GM12878 (cell line): ENCODE results near the gene KBTBD3. TPM values are rescaled to one million over a fixed set of nuclear protein-coding genes. Genes with fewer than 3 reads are reported as not detected.
"Not testable (repeated sequence)": the region's sequence is repeated elsewhere in the genome, so short reads cannot be mapped to it uniquely, and the experiment has no call there.

Experiments
- ATAC-seq: fragments of 200-7000 bp; cut with Tn5 transposase; 3 replicates; pipeline ENCODE4 v1.9.1; 2020; ENCODE audit warnings: mild to moderate bottlenecking, moderate library complexity
- BruUV-seq: library from RNA; stranded (reverse); fragments of 400-500 nt; replicated peaks from 2 replicates; lab custom pipeline; 2021; lab: Mats Ljungman, UMichigan
- CTCF ChIA-PET: fragments of 300-600 bp; sonication (Branson Sonifier 250); formaldehyde crosslinking; extraction: SDS; loops from one replicate; lab custom pipeline; 2021; ENCODE audit warnings: inconsistent platforms; lab: Yijun Ruan, JAX
- POLR2A ChIA-PET: fragments of 350-600 bp; formaldehyde crosslinking; extraction: SDS; loops from one replicate; lab custom pipeline; 2021; ENCODE audit warnings: inconsistent platforms; lab: Charles Lee
- RAD21 ChIA-PET: fragments of 300-600 bp; sonication (Branson Sonifier 250); formaldehyde crosslinking; loops from one replicate; lab custom pipeline; 2023; ENCODE audit warnings: antibody characterized with exemption; ENCODE audit not compliant: unreplicated experiment; lab: Charles Lee
- SMC1A ChIA-PET: fragments of 300-600 bp; sonication (Branson Sonifier 250); formaldehyde crosslinking; loops from one replicate; lab custom pipeline; 2023; ENCODE audit not compliant: unreplicated experiment, uncharacterized antibody; lab: Charles Lee
- DNase-seq: peaks from one replicate; pipeline ENCODE4 v3.0.0-alpha.2; 2011; ENCODE audit warnings: low read depth, low spot score
- FAIRE-seq: peaks from 3 replicates; lab custom pipeline; 2011; peaks lifted over from hg19 to GRCh38; lab: Jason Lieb, UNC
- H2AFZ ChIP-seq: 2 replicates; pipeline ENCODE4 v1.6.0; 2011; ENCODE audit warnings: low read depth, low read length, control low read depth; ENCODE audit not compliant: control insufficient read depth
- H3K27ac ChIP-seq: 2 replicates; pipeline ENCODE4 v1.5.1; 2011; ENCODE audit warnings: control low read depth; ENCODE audit not compliant: control insufficient read depth, insufficient read depth
- H3K27me3 ChIP-seq, 2 experiments: replicated peaks in 1 of 2; 2 replicates each; pipeline versions ENCODE4 v1.6.0 to v1.6.1; 2011; ENCODE audit warnings: low read length in 1 of 2; ENCODE audit not compliant: control insufficient read depth in 2 of 2, insufficient read depth in 2 of 2
- H3K36me3 ChIP-seq, 2 experiments: 2 replicates each; pipeline ENCODE4 v1.5.1; 2011; ENCODE audit warnings: low read length in 1 of 2; ENCODE audit not compliant: control insufficient read depth in 2 of 2, insufficient read depth in 2 of 2
- H3K4me1 ChIP-seq: 2 replicates; pipeline ENCODE4 v1.6.1; 2011; ENCODE audit warnings: mild to moderate bottlenecking, low read length, moderate library complexity, mixed read lengths; ENCODE audit not compliant: control insufficient read depth, insufficient read depth
- H3K4me2 ChIP-seq: 2 replicates; pipeline ENCODE4 v1.6.0; 2011; ENCODE audit warnings: control low read depth; ENCODE audit not compliant: control insufficient read depth, insufficient read depth
- H3K4me3 ChIP-seq: fragments of 200-600 bp; sonication (generic); 2 replicates; pipeline ENCODE4 v1.5.1; 2016
- H3K79me2 ChIP-seq: 2 replicates; pipeline ENCODE4 v1.6.0; 2011; ENCODE audit warnings: low read length; ENCODE audit not compliant: control insufficient read depth, insufficient read depth
- H3K9ac ChIP-seq: 2 replicates; pipeline ENCODE4 v1.8.0; 2011; ENCODE audit warnings: low read length, control low read depth, mixed read lengths; ENCODE audit not compliant: control insufficient read depth, insufficient read depth
- H3K9me3 ChIP-seq: replicated peaks from 3 replicates; pipeline ENCODE4 v1.5.1; 2011; ENCODE audit warnings: mild to moderate bottlenecking, low read length; ENCODE audit not compliant: control insufficient read depth, insufficient read depth
- H4K20me1 ChIP-seq: 2 replicates; pipeline ENCODE4 v1.6.0; 2011; ENCODE audit not compliant: control insufficient read depth, insufficient read depth
- CBX3 ChIP-seq: fragments of 200-600 bp; sonication (generic); IDR thresholded peaks from 2 replicates; pipeline ENCODE4 v1.6.1; 2016; ENCODE audit warnings: low read depth, borderline replicate concordance
- ETV6 ChIP-seq, 2 experiments: fragments of 450-650 bp in 1 of 2; IDR thresholded peaks in 1 of 2; conservative IDR thresholded peaks in 1 of 2; 2 replicates each; pipeline ENCODE4 v1.6.1; 2014; ENCODE audit warnings: antibody characterized with exemption in 1 of 2, borderline replicate concordance in 1 of 2, low read depth in 1 of 2, mild to moderate bottlenecking in 1 of 2, moderate library complexity in 1 of 2
- HDGF ChIP-seq: fragments of 450-650 bp; IDR thresholded peaks from 2 replicates; pipeline ENCODE4 v1.6.1; 2016; ENCODE audit warnings: antibody characterized with exemption
- WGBS: methylation state at CpG from one replicate; pipeline ENCODE4 v1.1.6; 2016; ENCODE audit warnings: low lambda C conversion rate; ENCODE audit not compliant: insufficient replicate concordance, insufficient coverage; ENCODE audit errors: missing lambda C conversion rate; 5-methylcytosine and 5-hydroxymethylcytosine counted together
- in situ Hi-C: fragments of 300-500 bp; cut with MboI; formaldehyde crosslinking; loops from 9 replicates; pipeline ENCODE4 v1.14.3; 2018; ENCODE audit warnings: mixed read lengths
- intact Hi-C: fragments of 100-400 bp; cut with micrococcal nuclease; formaldehyde crosslinking; loops from one replicate; pipeline ENCODE4 v1.14.2; 2022; ENCODE audit not compliant: unreplicated experiment
- polyA plus RNA-seq, 11 experiments: library from polyadenylated mRNA; depleted of rRNA in 4 of 11; unstranded in 6 of 11; stranded (reverse) in 5 of 11; fragments of >200 nt; fragmentation: Nextera tagmentation in 4 of 11; fragmentation: Illumina TruSeq in 1 of 11; extraction: Ambion mirVana in 4 of 11; extraction: Trizol in 1 of 11; gene quantifications; 1 replicate in 1 of 11; 2 replicates in 10 of 11; pipeline versions ENCODE4 v1.2.1 to v1.2.3, GENCODE V29; 2011 to 2016; ENCODE audit warnings: inconsistent platforms in 2 of 11, missing spikeins in 2 of 11, low read depth in 1 of 11
- total RNA-seq, 4 experiments: library from RNA; depleted of rRNA in 3 of 4; stranded (reverse); fragments of >200 nt in 3 of 4; fragmentation: Illumina TruSeq in 1 of 4; extraction: Trizol in 1 of 4; gene quantifications; 2 replicates each; pipeline versions ENCODE4 v1.2.1 to v1.2.3, GENCODE V29; 2013 to 2021

Gene KBTBD3
- total and polyA plus RNA-seq, 10 of the 15 experiments (the other 5 are each of a cell fraction or from before 2014, with no cell fraction given): 1.9 to 18.1 (median 8.4) TPM

DNA sequence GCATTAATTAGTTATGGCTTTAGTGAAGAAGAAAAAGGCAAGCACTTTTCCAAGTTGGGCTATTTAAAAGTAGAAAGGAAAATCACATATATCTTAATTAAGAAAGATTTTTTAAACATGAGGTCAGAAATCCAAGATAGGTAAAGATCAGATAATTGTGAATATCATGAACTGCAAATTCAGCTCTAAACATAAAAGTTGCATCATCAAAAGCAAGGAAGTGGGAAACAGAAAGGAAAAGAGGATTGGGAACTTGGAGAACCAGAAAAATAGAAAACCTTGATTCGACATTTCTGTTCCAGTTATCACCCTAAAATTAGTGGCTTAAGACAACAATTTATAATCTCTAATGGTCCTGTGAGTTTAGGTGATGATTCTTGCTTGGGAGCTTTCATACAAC, 17.5 kb downstream of the KBTBD3 start:
- Histone ChIP-seq H3K79me2 (no peaks in the 10 kb centered on the region), H3K9me3 (no peaks in the 10 kb centered on the region; the same call in 2 of the 3 replicates), H3K36me3 (no peaks in the 10 kb centered on the region), H2AFZ (no peak overlapping the region), H3K4me2 (no peak overlapping the region), H3K27ac (no peak overlapping the region), H3K4me3 (no peak overlapping the region)
- intact Hi-C loops (no loop called here), in situ Hi-C loops (no loop called here)
- ChIA-PET SMC1A (interaction anchor here (0.8 kb wide), 1 partner anchor 44 kb away, joined by 3 read pairs; no protein-coding TSS in a partner anchor), RAD21 (no interaction called here), CTCF (interaction anchor here (0.8 to 1.2 kb wide), 4 partner anchors 10 to 16 kb away, joined by 3 to 4 read pairs (median 4); no protein-coding TSS in a partner anchor)
- ATAC-seq (no peak), DNase-seq (no peak)
- WGBS: 100% methylated on average over 1 of the region's 1 CpG
- BruUV-seq: no TSS peak
- TF ChIP-seq HDGF (no peak), ETV6 (conservative IDR thresholded peaks at IDR 0.05 in 1 of 2, IDR thresholded peaks at IDR 0.05 in 1 of 2; ENCODE audit: borderline replicate concordance in 1 of 2, low read depth in 1 of 2) (no peak), CBX3 (no peak)
- TF ChIP-seq, all 136 proteins: peak for 0
- H3K9ac ChIP-seq: no peak overlapping the region
- POLR2A ChIA-PET: no interaction called here
- no peaks in the 10 kb centered on the region for H4K20me1 ChIP-seq
- no peaks in the 10 kb centered on the region for H3K27me3 ChIP-seq
- peaks cover 7% of the 10 kb centered on the region; the same call in 1 of the 2 replicates for H3K4me1 ChIP-seq
- no peak for FAIRE-seq

DNA sequence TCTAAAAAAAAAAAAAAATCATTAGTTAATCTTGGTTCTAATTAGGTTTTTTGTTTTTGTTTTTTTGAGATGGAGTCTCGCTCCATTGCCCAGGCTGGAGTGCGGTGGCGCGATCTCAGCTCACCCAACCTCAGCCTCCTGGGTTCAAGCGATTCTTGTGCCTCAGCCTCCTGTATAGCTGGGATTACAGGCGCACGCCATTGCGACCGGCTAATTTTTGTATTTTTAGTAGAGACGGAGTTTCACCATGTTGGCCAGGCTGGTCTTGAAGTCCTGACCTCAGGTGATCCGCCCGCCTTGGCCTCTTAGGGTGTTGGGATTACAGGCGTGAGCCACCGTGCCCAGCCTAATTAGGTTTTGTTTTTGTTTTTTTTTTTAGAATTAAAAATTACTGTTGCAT, 18.8 kb downstream of the KBTBD3 start:
- H3K4me1 ChIP-seq, H3K27ac ChIP-seq, H3K36me3 ChIP-seq, RAD21 ChIA-PET, H3K9me3 ChIP-seq, DNase-seq, in situ Hi-C loops, intact Hi-C loops, H3K4me2 ChIP-seq, H3K9ac ChIP-seq, ATAC-seq, SMC1A ChIA-PET, H2AFZ ChIP-seq, H3K27me3 ChIP-seq, H4K20me1 ChIP-seq, BruUV-seq, H3K4me3 ChIP-seq, H3K79me2 ChIP-seq, FAIRE-seq: not testable (repeated sequence)
- POLR2A ChIA-PET: interaction anchor here (0.6 kb wide), 2 partner anchors 11 to 99 kb away, joined by 3 read pairs; no protein-coding TSS in a partner anchor
- CTCF ChIA-PET: interaction anchor here (1.0 kb wide), 1 partner anchor 19 kb away, joined by 3 read pairs; the partner anchor contains the start of genes AASDHPPT and KBTBD3
- 97% methylated on average over 14 of the region's 14 CpGs for WGBS
